Stimulated activated CD4-positive, alpha-beta T cell treated with anti-CD3 and anti-CD28 coated beads, Interleukin-4, amount 100 ng/mL, for 4 hours (primary cell): ENCODE results near the gene ANKK1.

Experiments used
- DNase-seq, 2 experiments: peaks; one replicate each; pipeline ENCODE4 v3.0.0-alpha.2; 2020

Gene ANKK1

DNA sequence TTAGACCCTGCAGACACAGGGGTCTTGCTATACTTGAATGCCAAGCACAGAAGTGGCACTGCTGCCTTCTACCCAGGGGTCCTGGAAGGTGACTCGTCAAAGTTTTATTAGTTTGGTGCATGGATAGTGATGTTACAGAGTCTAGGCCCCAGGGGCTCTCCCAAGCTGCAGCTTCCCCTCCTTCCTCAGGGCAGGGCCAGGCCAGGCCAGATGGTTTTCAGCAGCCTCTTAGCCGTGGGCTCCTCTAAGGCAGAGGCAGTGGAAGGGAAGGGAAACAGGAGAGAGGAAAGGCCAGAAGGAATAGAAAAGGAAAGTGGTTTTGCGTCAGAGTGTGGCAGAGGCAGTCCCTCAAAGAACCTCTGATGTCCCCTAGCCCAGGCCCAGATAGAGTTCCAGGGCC, 21.9 kb downstream of the ANKK1 start:
- no peak for DNase-seq

- DNase-seq = no peak
Measured at GRCh38 chr11:113410414-113411135, 23.0 kb downstream of the ANKK1 start.

DNA sequence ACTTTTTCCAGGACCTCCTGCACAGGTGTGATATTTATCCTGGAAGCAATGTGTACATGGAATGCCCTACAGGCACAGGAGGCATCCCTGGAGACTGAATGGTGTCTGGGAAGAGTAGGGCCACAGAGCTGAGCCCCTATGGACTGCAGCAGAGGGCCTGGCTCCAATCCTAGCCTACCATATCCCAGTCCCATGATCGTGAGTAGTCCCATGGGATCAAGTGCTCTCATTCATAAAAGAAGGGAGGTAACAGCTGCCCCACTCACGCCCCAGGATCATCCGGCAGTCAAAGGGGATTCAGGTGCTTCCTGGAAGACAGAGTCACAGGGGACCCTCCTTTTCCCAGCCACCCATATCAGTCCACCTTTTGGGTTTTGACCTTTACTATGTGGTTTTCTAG, 24.0 kb downstream of the ANKK1 start:
- no peak for DNase-seq

DNA sequence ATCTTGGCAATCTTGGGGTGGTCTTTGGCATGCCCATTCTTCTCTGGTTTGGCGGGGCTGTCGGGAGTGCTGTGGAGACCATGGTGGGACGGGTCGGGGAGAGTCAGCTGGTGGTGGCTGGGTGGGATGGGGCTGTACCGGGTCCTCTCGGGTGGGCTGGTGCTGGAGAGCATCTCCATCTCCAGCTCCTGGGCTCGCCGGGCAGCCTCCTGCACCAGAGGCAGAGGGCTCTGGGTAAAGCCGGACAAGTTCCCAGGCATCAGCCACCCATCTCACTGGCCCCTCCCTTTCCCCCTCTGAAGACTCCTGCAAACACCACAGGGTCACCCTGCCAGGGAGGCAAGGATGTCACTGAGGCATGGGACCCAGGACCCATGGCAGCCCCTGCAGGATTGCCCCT, 25.1 kb downstream of the ANKK1 start:
- DNase-seq = no peak

DNA sequence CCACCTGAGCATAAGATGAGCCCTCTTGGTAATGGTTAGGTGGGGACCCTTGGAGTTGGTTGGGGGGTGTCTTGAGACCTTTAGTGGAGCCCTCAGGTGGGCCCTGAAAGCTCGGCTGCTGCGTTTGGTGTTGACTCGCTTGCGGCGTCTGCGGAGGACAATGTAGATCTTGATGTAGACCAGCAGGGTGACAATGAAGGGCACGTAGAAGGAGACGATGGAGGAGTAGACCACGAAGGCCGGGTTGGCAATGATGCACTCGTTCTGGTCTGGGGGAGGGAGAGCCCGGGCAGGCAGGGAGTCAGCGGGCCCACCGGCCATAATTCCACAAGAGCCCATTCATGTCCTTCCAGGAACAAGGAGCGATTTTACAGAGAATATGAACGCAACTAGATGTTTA, 27.8 kb downstream of the ANKK1 start:
- no peak for DNase-seq

DNA sequence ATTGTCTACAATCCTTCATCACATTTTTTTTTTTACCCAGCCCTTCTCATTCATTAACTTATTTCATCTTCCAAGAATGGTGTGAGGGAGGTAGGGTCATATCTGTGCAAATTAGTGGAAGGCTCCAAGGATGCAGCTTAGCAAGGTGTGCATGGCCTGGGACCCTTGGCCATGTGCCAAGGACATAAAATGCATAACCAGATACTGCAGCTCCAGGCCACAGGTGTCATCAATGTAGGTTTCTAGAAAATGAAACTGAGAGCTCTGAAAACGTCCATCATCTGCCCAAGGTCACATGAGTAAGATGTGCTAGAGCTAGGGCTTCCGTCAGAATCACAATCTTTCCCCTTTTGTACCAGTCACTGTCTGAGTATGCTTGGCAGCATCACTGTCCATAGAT, 29.8 kb downstream of the ANKK1 start:
- no peak for DNase-seq

DNA sequence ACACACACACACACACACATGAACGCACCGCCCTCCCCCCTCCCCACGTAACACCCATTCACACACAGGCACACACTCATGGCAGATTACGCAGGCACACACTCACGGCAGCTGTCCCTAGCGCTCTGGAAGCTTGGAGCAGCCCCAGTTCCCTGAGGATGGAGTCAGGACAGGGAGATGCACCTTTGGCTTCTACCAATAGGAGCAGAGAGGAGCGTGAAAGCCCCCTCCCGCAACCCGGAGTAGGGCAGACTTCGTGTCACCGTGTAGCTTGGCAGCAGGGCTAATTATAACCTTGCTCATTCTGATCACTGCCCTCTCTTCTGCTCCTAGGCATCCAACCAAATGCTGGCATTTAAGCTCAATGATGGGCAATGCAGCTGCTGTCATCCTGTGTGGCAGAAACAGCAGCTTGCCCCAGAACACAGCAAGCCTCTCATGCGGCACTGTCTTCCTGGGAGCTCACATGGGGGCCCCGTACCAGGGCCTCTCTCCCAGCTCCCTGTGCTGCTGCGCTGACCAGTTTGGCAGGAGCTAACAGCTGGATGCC, 31.9 kb downstream of the ANKK1 start:
- DNase-seq = no peak

DNA sequence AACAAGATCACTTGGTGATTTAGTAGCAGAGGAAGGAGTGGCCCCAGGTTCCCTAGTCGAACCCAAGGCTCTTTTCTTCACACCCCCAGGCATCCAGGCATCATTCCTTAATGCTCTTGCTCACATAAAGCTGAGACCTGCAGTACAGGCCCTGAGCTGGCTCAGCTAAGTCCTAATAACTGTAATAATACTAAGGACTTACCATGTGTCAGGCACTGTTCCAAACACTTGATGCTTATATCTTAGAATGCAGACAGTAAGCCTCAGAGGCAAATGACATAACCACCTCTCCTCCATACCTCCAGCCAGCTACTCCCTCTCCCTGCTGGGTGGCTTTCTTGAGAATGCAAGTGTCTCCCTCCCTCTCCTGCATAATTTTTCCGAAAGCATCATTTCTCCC, 33.2 kb downstream of the ANKK1 start:
- no peak for DNase-seq

DNA sequence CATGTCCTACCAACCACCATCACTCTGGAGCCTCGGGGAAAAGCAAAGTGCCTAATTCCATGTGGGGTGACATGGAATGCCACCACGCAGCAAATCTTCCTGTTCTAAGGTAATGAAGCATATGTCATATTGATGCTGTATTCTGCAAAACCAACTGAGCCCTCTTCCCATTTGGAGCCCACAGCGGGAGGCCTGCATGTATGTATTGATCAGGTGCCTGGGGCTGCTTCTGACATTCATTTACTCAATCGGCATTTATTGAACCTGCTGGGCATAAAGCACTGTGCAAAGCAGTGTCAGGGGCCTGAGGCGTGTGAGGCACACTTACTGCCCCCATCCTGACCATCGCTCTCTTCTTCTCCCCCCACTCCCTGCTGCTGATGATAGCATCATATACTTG, 39.1 kb downstream of the ANKK1 start:
- DNase-seq = no peak

DNA sequence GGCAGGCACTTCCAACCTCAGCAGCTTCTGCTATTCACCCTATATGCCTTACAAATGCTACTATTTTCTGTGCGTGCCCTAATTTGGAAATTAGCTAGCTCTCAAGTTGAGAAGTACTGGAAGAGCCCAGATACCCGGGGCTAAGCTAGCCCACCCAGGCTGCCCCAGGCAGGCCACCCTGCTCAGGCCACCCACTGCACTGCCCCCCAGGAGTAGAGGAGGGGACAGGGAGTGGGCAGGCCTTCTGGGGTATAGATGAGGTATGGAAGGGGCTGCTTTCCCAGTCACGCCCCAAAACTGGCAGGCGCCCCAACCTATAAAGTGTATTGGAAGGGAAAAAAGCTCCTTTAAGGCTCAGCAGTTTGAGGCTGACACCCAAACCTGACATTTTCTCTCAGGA, 44.2 kb downstream of the ANKK1 start:
- DNase-seq = no peak

GRCh38 chr11:113435190-113435968, 47.8 kb downstream of the ANKK1 start:
- DNase-seq = no peak

GRCh38 chr11:113436672-113437252, 49.2 kb downstream of the ANKK1 start:
- no peak for DNase-seq

DNA sequence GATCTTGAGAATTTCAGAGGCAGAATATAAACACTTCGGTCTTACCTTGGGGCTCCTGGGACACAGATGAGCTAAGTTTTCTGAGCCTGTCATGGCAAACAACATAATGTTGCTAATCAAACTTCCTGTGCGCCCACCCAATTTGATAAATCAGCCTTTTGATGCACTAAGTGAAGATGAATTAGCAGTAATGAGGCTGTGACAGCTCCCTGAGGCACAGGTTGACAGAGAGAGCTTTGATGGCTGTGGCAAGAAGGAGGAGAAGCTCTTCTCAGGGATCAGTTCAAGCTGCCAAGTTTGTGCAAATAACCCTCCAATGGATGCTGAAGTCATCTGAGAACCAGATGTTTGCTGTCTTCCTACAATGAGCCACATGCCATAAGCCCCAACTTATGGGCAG, 53.2 kb downstream of the ANKK1 start:
- DNase-seq = no peak

DNA sequence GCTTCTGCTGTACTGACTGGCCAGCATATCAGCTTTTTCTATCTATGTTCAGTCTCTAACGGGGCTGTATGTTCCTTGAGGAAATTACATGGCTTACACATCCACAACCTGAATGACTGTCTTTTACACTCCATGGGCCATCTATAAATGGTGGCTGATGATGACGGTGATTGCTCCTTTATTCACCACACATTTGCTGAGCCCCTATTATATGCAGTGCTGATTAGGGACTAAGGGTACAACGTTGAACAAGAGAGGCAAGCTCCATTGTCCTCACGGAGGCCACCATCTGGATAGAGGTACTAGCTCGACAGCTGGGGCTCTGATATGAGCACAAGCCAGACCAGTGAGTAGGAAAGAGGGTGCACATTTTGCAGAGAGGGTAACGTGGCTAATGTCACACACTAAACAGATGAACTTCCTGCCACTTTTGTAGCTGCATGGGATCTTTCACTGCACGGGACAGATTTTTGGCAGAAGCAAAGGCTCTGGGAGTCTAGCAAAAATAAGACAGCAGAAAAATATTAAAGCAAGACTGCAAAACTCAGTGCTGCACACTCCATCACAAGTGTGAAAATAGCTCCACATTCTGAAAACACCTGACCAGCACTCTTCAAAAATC, 57.0 kb downstream of the ANKK1 start:
- no peak for DNase-seq

GRCh38 chr11:113446112-113446511, 58.5 kb downstream of the ANKK1 start:
- no peak for DNase-seq

- DNase-seq = no peak
Measured at GRCh38 chr11:113446938-113447337, 59.4 kb downstream of the ANKK1 start.

GRCh38 chr11:113447621-113448315, 60.2 kb downstream of the ANKK1 start:
- DNase-seq = no peak

GRCh38 chr11:113448316-113448677, 60.7 kb downstream of the ANKK1 start:
- no peak for DNase-seq

GRCh38 chr11:113449743-113450142, 62.2 kb downstream of the ANKK1 start:
- DNase-seq = no peak
